Measurements from ENCODE around the gene FIG4. TPM values are rescaled to one million over a fixed set of nuclear protein-coding genes. Genes with fewer than 3 reads are reported as not detected.

Gene FIG4
- total RNA-seq, 1 experiment from 2014 or later = 21.3 TPM

GRCh38 chr6:109720311-109720710 lies 29.2 kb downstream of the FIG4 start:
- Mint-ChIP-seq H3K4me1 (peaks cover 7% of the 10 kb centered on the region), H3K9me3 (peaks cover 3% of the 10 kb centered on the region), H3K27me3 (ENCODE audit: low read depth) (no peaks in the 10 kb centered on the region), H3K4me3 (no peak overlapping the region), H3K27ac (no peak overlapping the region), H3K36me3 (peaks cover 14% of the 10 kb centered on the region)
- CTCF ChIA-PET = interaction anchor here (1.2 to 2.0 kb wide), 4 partner anchors 15 to 320 kb away, joined by 5 to 7 read pairs (median 6); no protein-coding TSS in a partner anchor
- POLR2A ChIA-PET = interaction anchor here (0.5 kb wide), 1 partner anchor 899 kb away, joined by 3 read pairs; no protein-coding TSS in a partner anchor
- TF ChIP-seq ZNF281 (CRISPR knock-in tag; IDR thresholded peaks at IDR 0.05) (no peak), TCF7 (CRISPR knock-in tag; IDR thresholded peaks at IDR 0.05; ENCODE audit: low read depth) (no peak), EMX1 (CRISPR knock-in tag; IDR thresholded peaks at IDR 0.05) (no peak), MYBL2 (CRISPR knock-in tag; IDR thresholded peaks at IDR 0.05) (no peak), NFATC4 (CRISPR knock-in tag; IDR thresholded peaks at IDR 0.05) (no peak), GRHL2 (CRISPR knock-in tag; IDR thresholded peaks at IDR 0.05; ENCODE audit: insufficient replicate concordance, severe bottlenecking) (no peak), AFF4 (CRISPR knock-in tag; IDR thresholded peaks at IDR 0.05; ENCODE audit: borderline replicate concordance) (no peak), ZSCAN18 (CRISPR knock-in tag; IDR thresholded peaks at IDR 0.05) (no peak), FOXK1 (CRISPR knock-in tag; IDR thresholded peaks at IDR 0.05) (no peak), ZNF263 (CRISPR knock-in tag; IDR thresholded peaks at IDR 0.05; ENCODE audit: low read depth) (no peak), NFYB (CRISPR knock-in tag; conservative IDR thresholded peaks at IDR 0.05; ENCODE audit: low read depth) (no peak), TEAD4 (CRISPR knock-in tag; IDR thresholded peaks at IDR 0.05) (no peak), JAZF1 (CRISPR knock-in tag; IDR thresholded peaks at IDR 0.05) (no peak), USF2 (CRISPR knock-in tag; IDR thresholded peaks at IDR 0.05) (no peak), SMAD3 (CRISPR knock-in tag; IDR thresholded peaks at IDR 0.05; ENCODE audit: borderline replicate concordance) (no peak), ZNF416 (CRISPR knock-in tag; IDR thresholded peaks at IDR 0.05) (no peak), ATF3 (CRISPR knock-in tag; conservative IDR thresholded peaks at IDR 0.05) (no peak), OVOL2 (CRISPR knock-in tag; IDR thresholded peaks at IDR 0.05; ENCODE audit: borderline replicate concordance) (no peak)
- DNase-seq (ENCODE audit: low spot score) (no peak), ATAC-seq (no peak)

All from WTC11 (cell line).